T-helper 1 cell treated with Interleukin-12 subunit alpha and Interleukin-12 subunit beta and Interleukin-4 antibody, amounts not matched to agents 30 μg/mL and 1 μg/mL, for 36 hours (primary cell): ENCODE data around the gene ZFHX3.

Source experiments
- H3K27ac Mint-ChIP-seq: one replicate; pipeline ENCODE4 v1.8.0; 2021; ENCODE audit warnings: mild to moderate bottlenecking, mixed read lengths
- H3K27me3 Mint-ChIP-seq: one replicate; pipeline ENCODE4 v1.8.0; 2021; ENCODE audit warnings: low read depth, mixed read lengths
- H3K36me3 Mint-ChIP-seq: one replicate; pipeline ENCODE4 v1.8.0; 2021; ENCODE audit warnings: low read depth, mixed read lengths
- H3K4me1 Mint-ChIP-seq: one replicate; pipeline ENCODE4 v1.8.0; 2021; ENCODE audit warnings: low read depth, mixed read lengths
- H3K4me3 Mint-ChIP-seq: one replicate; pipeline ENCODE4 v1.8.0; 2021; ENCODE audit warnings: mild to moderate bottlenecking, moderate library complexity, mixed read lengths
- H3K9me3 Mint-ChIP-seq: one replicate; pipeline ENCODE4 v1.8.0; 2021; ENCODE audit warnings: mixed read lengths

Gene ZFHX3

GRCh38 chr16:72967941-72968340 is 80.0 kb downstream of the ZFHX3 start:
- no peak overlapping the region for H3K4me3 Mint-ChIP-seq
- H3K27me3 Mint-ChIP-seq = peaks cover 11% of the 10 kb centered on the region
- H3K27ac Mint-ChIP-seq = no peak overlapping the region
- H3K4me1 Mint-ChIP-seq = no peaks in the 10 kb centered on the region
- no peaks in the 10 kb centered on the region for H3K9me3 Mint-ChIP-seq
- no peaks in the 10 kb centered on the region for H3K36me3 Mint-ChIP-seq

- H3K27me3 Mint-ChIP-seq = peaks cover 11% of the 10 kb centered on the region
- no peaks in the 10 kb centered on the region for H3K36me3 Mint-ChIP-seq
- H3K9me3 Mint-ChIP-seq = no peaks in the 10 kb centered on the region
- H3K4me3 Mint-ChIP-seq = no peak overlapping the region
- H3K27ac Mint-ChIP-seq = no peak overlapping the region
- H3K4me1 Mint-ChIP-seq = no peaks in the 10 kb centered on the region
These were observed 84.2 kb downstream of the ZFHX3 start for GRCh38 chr16:72963533-72964315.

GRCh38 chr16:72962347-72962746 is 85.6 kb downstream of the ZFHX3 start:
- no peaks in the 10 kb centered on the region for H3K4me1 Mint-ChIP-seq
- H3K27ac Mint-ChIP-seq = no peak overlapping the region
- H3K9me3 Mint-ChIP-seq = no peaks in the 10 kb centered on the region
- H3K27me3 Mint-ChIP-seq = peaks cover 11% of the 10 kb centered on the region
- H3K36me3 Mint-ChIP-seq = no peaks in the 10 kb centered on the region
- H3K4me3 Mint-ChIP-seq = no peak overlapping the region

GRCh38 chr16:72961863-72962262 is 86.1 kb downstream of the ZFHX3 start:
- H3K4me3 Mint-ChIP-seq = no peak overlapping the region
- no peaks in the 10 kb centered on the region for H3K4me1 Mint-ChIP-seq
- H3K27ac Mint-ChIP-seq = no peak overlapping the region
- H3K36me3 Mint-ChIP-seq = no peaks in the 10 kb centered on the region
- H3K9me3 Mint-ChIP-seq = no peaks in the 10 kb centered on the region
- peaks cover 11% of the 10 kb centered on the region for H3K27me3 Mint-ChIP-seq

GRCh38 chr16:72961115-72961832 is 86.7 kb downstream of the ZFHX3 start:
- H3K4me3 Mint-ChIP-seq = no peak overlapping the region
- H3K4me1 Mint-ChIP-seq = no peaks in the 10 kb centered on the region
- H3K9me3 Mint-ChIP-seq = no peaks in the 10 kb centered on the region
- H3K36me3 Mint-ChIP-seq = no peaks in the 10 kb centered on the region
- peaks cover 11% of the 10 kb centered on the region for H3K27me3 Mint-ChIP-seq
- H3K27ac Mint-ChIP-seq = no peak overlapping the region

- Mint-ChIP-seq H3K27me3 (peaks cover 11% of the 10 kb centered on the region), H3K4me1 (no peaks in the 10 kb centered on the region), H3K36me3 (no peaks in the 10 kb centered on the region), H3K4me3 (no peak overlapping the region), H3K27ac (no peak overlapping the region), H3K9me3 (no peaks in the 10 kb centered on the region)
These were observed 87.8 kb downstream of the ZFHX3 start for GRCh38 chr16:72960101-72960500.

- no peaks in the 10 kb centered on the region for H3K36me3 Mint-ChIP-seq
- no peaks in the 10 kb centered on the region for H3K4me1 Mint-ChIP-seq
- H3K4me3 Mint-ChIP-seq = no peak overlapping the region
- H3K27me3 Mint-ChIP-seq = peaks cover 11% of the 10 kb centered on the region
- H3K9me3 Mint-ChIP-seq = no peaks in the 10 kb centered on the region
- no peak overlapping the region for H3K27ac Mint-ChIP-seq
These were observed 88.5 kb downstream of the ZFHX3 start for GRCh38 chr16:72959301-72959996.

- Mint-ChIP-seq H3K27ac (no peak overlapping the region), H3K27me3 (peaks cover 7% of the 10 kb centered on the region), H3K36me3 (no peaks in the 10 kb centered on the region), H3K9me3 (no peaks in the 10 kb centered on the region), H3K4me3 (no peak overlapping the region), H3K4me1 (no peaks in the 10 kb centered on the region)
These were observed 89.3 kb downstream of the ZFHX3 start for GRCh38 chr16:72958522-72959076.

- Mint-ChIP-seq H3K27me3 (no peaks in the 10 kb centered on the region), H3K4me3 (no peak overlapping the region), H3K9me3 (no peaks in the 10 kb centered on the region), H3K27ac (no peak overlapping the region), H3K4me1 (no peaks in the 10 kb centered on the region), H3K36me3 (no peaks in the 10 kb centered on the region)
These were observed 90.3 kb downstream of the ZFHX3 start for GRCh38 chr16:72957303-72958277.

- H3K4me3 Mint-ChIP-seq = no peak overlapping the region
- H3K4me1 Mint-ChIP-seq = no peaks in the 10 kb centered on the region
- H3K36me3 Mint-ChIP-seq = no peaks in the 10 kb centered on the region
These were observed 91.5 kb downstream of the ZFHX3 start for GRCh38 chr16:72956124-72957064.

GRCh38 chr16:72952811-72953271 is 95.1 kb downstream of the ZFHX3 start:
- Mint-ChIP-seq H3K36me3 (no peaks in the 10 kb centered on the region), H3K4me3 (no peak overlapping the region), H3K27me3 (no peaks in the 10 kb centered on the region), H3K4me1 (no peaks in the 10 kb centered on the region), H3K9me3 (no peaks in the 10 kb centered on the region), H3K27ac (no peak overlapping the region)

More at GRCh38 chr16:72956124-72957064, 91.5 kb downstream of the ZFHX3 start:
- Mint-ChIP-seq H3K9me3 (no peaks in the 10 kb centered on the region), H3K27ac (no peak overlapping the region), H3K27me3 (no peaks in the 10 kb centered on the region)

- no peaks in the 10 kb centered on the region for H3K9me3 Mint-ChIP-seq
- H3K27me3 Mint-ChIP-seq = no peaks in the 10 kb centered on the region
- no peak overlapping the region for H3K27ac Mint-ChIP-seq
- no peaks in the 10 kb centered on the region for H3K36me3 Mint-ChIP-seq
- H3K4me1 Mint-ChIP-seq = no peaks in the 10 kb centered on the region
- no peak overlapping the region for H3K4me3 Mint-ChIP-seq
These were observed 95.5 kb downstream of the ZFHX3 start for GRCh38 chr16:72952404-72952803.

GRCh38 chr16:72951916-72952315 is 96.0 kb downstream of the ZFHX3 start:
- Mint-ChIP-seq H3K4me1 (no peaks in the 10 kb centered on the region), H3K36me3 (no peaks in the 10 kb centered on the region), H3K9me3 (no peaks in the 10 kb centered on the region), H3K27ac (no peak overlapping the region), H3K27me3 (no peaks in the 10 kb centered on the region), H3K4me3 (no peak overlapping the region)
